GM12878 (cell line): ENCODE measurements around the gene ATF7. TPM values are rescaled to one million over a fixed set of nuclear protein-coding genes. Genes with fewer than 3 reads are reported as not detected.
A peak's percentile ranks its signal among the peaks of the same experiment; 100 is the strongest.

Experiments
- ASH2L ChIP-seq: fragments of 300-600, 200-600 bp; sonication (generic); IDR thresholded peaks from 2 replicates; pipeline ENCODE4 v1.6.1; 2017; ENCODE audit warnings: low read depth, mild to moderate bottlenecking, borderline replicate concordance
- ATF7 ChIP-seq: fragments of 450-650 bp; IDR thresholded peaks from 2 replicates; pipeline ENCODE4 v1.6.1; 2016; ENCODE audit warnings: low read depth, mild to moderate bottlenecking
- CHD1 ChIP-seq: IDR thresholded peaks from 2 replicates; pipeline ENCODE4 v1.6.1; 2012; ENCODE audit warnings: low read depth, low read length, improper control_type of control experiment
- ETV6 ChIP-seq, 2 experiments: fragments of 450-650 bp in 1 of 2; IDR thresholded peaks in 1 of 2; conservative IDR thresholded peaks in 1 of 2; 2 replicates each; pipeline ENCODE4 v1.6.1; 2014; ENCODE audit warnings: antibody characterized with exemption in 1 of 2, borderline replicate concordance in 1 of 2, low read depth in 1 of 2, mild to moderate bottlenecking in 1 of 2, moderate library complexity in 1 of 2
- FOXK2 ChIP-seq: fragments of 450-650 bp; IDR thresholded peaks from 2 replicates; pipeline ENCODE4 v1.6.1; 2017; ENCODE audit warnings: mild to moderate bottlenecking, moderate library complexity
- IRF4 ChIP-seq: IDR thresholded peaks from 2 replicates; pipeline ENCODE4 v1.6.1; 2011; ENCODE audit warnings: low read depth, low read length
- JUND ChIP-seq: IDR thresholded peaks from 2 replicates; pipeline ENCODE4 v1.6.1; 2012; ENCODE audit warnings: low read depth, mild to moderate bottlenecking, low read length, improper control_type of control experiment, moderate library complexity
- MEF2A ChIP-seq: IDR thresholded peaks from 2 replicates; pipeline ENCODE4 v1.6.1; 2011; ENCODE audit warnings: low read depth, mild to moderate bottlenecking, low read length, moderate library complexity; ENCODE audit not compliant: insufficient read depth
- RCOR1 ChIP-seq: conservative IDR thresholded peaks from 2 replicates; pipeline ENCODE4 v1.6.1; 2012; ENCODE audit warnings: low read depth, low read length, improper control_type of control experiment
- RUNX3 ChIP-seq: IDR thresholded peaks from 2 replicates; pipeline ENCODE4 v1.6.1; 2012; ENCODE audit warnings: low read length, inconsistent platforms
- SUZ12 ChIP-seq: fragments of 200-600 bp; sonication (generic); IDR thresholded peaks from one replicate; pipeline ENCODE4 v1.6.1; 2018; ENCODE audit warnings: antibody characterized with exemption, mild to moderate bottlenecking; ENCODE audit not compliant: unreplicated experiment
- TCF3 ChIP-seq: IDR thresholded peaks from 2 replicates; pipeline ENCODE4 v1.6.1; 2012; ENCODE audit warnings: low read depth, mild to moderate bottlenecking, low read length, borderline replicate concordance; ENCODE audit not compliant: insufficient read depth
- TCF7 ChIP-seq: IDR thresholded peaks from 2 replicates; pipeline ENCODE4 v1.6.1; 2014; ENCODE audit warnings: antibody characterized with exemption, borderline replicate concordance
- YY1 ChIP-seq: IDR thresholded peaks from 2 replicates; pipeline ENCODE4 v1.6.1; 2011; ENCODE audit warnings: low read depth, mild to moderate bottlenecking, low read length
- polyA plus RNA-seq, 11 experiments: library from polyadenylated mRNA; depleted of rRNA in 4 of 11; unstranded in 6 of 11; stranded (reverse) in 5 of 11; fragments of >200 nt; fragmentation: Nextera tagmentation in 4 of 11; fragmentation: Illumina TruSeq in 1 of 11; extraction: Ambion mirVana in 4 of 11; extraction: Trizol in 1 of 11; gene quantifications; 1 replicate in 1 of 11; 2 replicates in 10 of 11; pipeline versions ENCODE4 v1.2.1 to v1.2.3, GENCODE V29; 2011 to 2016; ENCODE audit warnings: inconsistent platforms in 2 of 11, missing spikeins in 2 of 11, low read depth in 1 of 11
- total RNA-seq, 4 experiments: library from RNA; depleted of rRNA in 3 of 4; stranded (reverse); fragments of >200 nt in 3 of 4; fragmentation: Illumina TruSeq in 1 of 4; extraction: Trizol in 1 of 4; gene quantifications; 2 replicates each; pipeline versions ENCODE4 v1.2.1 to v1.2.3, GENCODE V29; 2013 to 2021
- TF ChIP-seq, protein P1 (sequence below): IDR thresholded peaks from 2 replicates; pipeline ENCODE4 v1.6.1; 2012; ENCODE audit warnings: low read depth, low read length, improper control_type of control experiment
- TF ChIP-seq, protein P2 (sequence below): fragments of 450-650 bp; IDR thresholded peaks from 2 replicates; pipeline ENCODE4 v1.6.1; 2016; ENCODE audit warnings: mild to moderate bottlenecking, moderate library complexity, borderline replicate concordance
- TF ChIP-seq, protein P3 (sequence below): fragments of 450-650 bp; IDR thresholded peaks from 2 replicates; pipeline ENCODE4 v1.6.1; 2016; ENCODE audit warnings: mild to moderate bottlenecking
- TF ChIP-seq, protein P4 (sequence below): IDR thresholded peaks from 2 replicates; pipeline ENCODE4 v1.6.1; 2012; ENCODE audit warnings: improper control_type of control experiment, low read depth, low read length; ENCODE audit not compliant: insufficient replicate concordance

ATF7 gene
- total and polyA plus RNA-seq, 10 of the 15 experiments (the other 5 are each of a cell fraction or from before 2014, with no cell fraction given) = 9.1 to 30.7 (median 21.8) TPM

DNA sequence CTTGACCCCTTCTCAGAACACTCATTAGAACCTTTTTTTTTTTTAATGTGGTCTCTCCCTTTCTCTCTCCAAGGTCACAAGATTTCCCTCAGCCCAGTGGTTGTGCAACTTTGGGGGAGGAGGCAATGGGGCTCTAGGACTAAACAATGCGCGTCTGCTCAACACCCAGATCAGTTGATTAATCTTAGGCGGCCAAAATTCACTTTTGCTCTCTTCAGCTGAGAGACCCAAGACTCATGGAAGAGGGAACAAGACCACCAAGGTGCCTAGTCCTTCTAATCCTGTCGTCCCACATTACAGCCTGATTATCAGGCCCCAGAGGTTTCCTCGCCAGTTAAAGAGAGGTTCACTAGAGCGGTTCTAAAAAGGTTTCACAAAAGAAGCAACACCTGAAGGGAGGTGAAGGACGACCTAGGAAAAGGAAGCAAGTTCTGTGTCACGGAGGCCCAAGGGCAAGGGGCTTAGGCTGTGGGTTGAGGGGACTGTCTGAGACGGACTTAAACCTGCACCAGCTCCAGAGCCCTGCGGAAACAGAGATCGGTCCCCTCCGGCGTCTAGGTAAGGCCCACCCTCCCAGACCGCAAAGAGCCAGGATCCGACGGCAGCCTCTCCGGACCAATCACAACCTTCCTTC is 125.9 kb downstream of the ATF7 start (continued):
- TF ChIP-seq SUZ12 (no peak), FOXK2 (no peak), TCF7 (no peak), CHD1 (no peak), RUNX3 (peak; percentile 85), YY1 (0 out of 2 replicates have a peak, but pooled peaks have one; percentile 12), ATF7 (no peak), JUND (no peak), RCOR1 (no peak), IRF4 (no peak), ASH2L (no peak), TCF3 (no peak), ETV6 (conservative IDR thresholded peaks at IDR 0.05 in 1 of 2, IDR thresholded peaks at IDR 0.05 in 1 of 2; ENCODE audit: borderline replicate concordance in 1 of 2, low read depth in 1 of 2) (no peak), MEF2A (no peak)
- TF ChIP-seq, protein P1, sequence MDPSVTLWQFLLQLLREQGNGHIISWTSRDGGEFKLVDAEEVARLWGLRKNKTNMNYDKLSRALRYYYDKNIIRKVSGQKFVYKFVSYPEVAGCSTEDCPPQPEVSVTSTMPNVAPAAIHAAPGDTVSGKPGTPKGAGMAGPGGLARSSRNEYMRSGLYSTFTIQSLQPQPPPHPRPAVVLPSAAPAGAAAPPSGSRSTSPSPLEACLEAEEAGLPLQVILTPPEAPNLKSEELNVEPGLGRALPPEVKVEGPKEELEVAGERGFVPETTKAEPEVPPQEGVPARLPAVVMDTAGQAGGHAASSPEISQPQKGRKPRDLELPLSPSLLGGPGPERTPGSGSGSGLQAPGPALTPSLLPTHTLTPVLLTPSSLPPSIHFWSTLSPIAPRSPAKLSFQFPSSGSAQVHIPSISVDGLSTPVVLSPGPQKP = no peak
- TF ChIP-seq, protein P2, sequence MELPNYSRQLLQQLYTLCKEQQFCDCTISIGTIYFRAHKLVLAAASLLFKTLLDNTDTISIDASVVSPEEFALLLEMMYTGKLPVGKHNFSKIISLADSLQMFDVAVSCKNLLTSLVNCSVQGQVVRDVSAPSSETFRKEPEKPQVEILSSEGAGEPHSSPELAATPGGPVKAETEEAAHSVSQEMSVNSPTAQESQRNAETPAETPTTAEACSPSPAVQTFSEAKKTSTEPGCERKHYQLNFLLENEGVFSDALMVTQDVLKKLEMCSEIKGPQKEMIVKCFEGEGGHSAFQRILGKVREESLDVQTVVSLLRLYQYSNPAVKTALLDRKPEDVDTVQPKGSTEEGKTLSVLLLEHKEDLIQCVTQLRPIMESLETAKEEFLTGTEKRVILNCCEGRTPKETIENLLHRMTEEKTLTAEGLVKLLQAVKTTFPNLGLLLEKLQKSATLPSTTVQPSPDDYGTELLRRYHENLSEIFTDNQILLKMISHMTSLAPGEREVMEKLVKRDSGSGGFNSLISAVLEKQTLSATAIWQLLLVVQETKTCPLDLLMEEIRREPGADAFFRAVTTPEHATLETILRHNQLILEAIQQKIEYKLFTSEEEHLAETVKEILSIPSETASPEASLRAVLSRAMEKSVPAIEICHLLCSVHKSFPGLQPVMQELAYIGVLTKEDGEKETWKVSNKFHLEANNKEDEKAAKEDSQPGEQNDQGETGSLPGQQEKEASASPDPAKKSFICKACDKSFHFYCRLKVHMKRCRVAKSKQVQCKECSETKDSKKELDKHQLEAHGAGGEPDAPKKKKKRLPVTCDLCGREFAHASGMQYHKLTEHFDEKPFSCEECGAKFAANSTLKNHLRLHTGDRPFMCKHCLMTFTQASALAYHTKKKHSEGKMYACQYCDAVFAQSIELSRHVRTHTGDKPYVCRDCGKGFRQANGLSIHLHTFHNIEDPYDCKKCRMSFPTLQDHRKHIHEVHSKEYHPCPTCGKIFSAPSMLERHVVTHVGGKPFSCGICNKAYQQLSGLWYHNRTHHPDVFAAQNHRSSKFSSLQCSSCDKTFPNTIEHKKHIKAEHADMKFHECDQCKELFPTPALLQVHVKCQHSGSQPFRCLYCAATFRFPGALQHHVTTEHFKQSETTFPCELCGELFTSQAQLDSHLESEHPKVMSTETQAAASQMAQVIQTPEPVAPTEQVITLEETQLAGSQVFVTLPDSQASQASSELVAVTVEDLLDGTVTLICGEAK = no peak
- TF ChIP-seq, protein P3, sequence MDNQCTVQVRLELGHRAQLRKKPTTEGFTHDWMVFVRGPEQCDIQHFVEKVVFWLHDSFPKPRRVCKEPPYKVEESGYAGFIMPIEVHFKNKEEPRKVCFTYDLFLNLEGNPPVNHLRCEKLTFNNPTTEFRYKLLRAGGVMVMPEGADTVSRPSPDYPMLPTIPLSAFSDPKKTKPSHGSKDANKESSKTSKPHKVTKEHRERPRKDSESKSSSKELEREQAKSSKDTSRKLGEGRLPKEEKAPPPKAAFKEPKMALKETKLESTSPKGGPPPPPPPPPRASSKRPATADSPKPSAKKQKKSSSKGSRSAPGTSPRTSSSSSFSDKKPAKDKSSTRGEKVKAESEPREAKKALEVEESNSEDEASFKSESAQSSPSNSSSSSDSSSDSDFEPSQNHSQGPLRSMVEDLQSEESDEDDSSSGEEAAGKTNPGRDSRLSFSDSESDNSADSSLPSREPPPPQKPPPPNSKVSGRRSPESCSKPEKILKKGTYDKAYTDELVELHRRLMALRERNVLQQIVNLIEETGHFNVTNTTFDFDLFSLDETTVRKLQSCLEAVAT = peak; percentile 48; the same call in 1 of the 2 replicates
- TF ChIP-seq, protein P4, sequence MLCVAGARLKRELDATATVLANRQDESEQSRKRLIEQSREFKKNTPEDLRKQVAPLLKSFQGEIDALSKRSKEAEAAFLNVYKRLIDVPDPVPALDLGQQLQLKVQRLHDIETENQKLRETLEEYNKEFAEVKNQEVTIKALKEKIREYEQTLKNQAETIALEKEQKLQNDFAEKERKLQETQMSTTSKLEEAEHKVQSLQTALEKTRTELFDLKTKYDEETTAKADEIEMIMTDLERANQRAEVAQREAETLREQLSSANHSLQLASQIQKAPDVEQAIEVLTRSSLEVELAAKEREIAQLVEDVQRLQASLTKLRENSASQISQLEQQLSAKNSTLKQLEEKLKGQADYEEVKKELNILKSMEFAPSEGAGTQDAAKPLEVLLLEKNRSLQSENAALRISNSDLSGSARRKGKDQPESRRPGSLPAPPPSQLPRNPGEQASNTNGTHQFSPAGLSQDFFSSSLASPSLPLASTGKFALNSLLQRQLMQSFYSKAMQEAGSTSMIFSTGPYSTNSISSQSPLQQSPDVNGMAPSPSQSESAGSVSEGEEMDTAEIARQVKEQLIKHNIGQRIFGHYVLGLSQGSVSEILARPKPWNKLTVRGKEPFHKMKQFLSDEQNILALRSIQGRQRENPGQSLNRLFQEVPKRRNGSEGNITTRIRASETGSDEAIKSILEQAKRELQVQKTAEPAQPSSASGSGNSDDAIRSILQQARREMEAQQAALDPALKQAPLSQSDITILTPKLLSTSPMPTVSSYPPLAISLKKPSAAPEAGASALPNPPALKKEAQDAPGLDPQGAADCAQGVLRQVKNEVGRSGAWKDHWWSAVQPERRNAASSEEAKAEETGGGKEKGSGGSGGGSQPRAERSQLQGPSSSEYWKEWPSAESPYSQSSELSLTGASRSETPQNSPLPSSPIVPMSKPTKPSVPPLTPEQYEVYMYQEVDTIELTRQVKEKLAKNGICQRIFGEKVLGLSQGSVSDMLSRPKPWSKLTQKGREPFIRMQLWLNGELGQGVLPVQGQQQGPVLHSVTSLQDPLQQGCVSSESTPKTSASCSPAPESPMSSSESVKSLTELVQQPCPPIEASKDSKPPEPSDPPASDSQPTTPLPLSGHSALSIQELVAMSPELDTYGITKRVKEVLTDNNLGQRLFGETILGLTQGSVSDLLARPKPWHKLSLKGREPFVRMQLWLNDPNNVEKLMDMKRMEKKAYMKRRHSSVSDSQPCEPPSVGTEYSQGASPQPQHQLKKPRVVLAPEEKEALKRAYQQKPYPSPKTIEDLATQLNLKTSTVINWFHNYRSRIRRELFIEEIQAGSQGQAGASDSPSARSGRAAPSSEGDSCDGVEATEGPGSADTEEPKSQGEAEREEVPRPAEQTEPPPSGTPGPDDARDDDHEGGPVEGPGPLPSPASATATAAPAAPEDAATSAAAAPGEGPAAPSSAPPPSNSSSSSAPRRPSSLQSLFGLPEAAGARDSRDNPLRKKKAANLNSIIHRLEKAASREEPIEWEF = no peak
